ENCODE results near the gene SH3RF3.

The SH3RF3 gene

GRCh38 chr2:109521233-109522062 lies 392.4 kb downstream of the SH3RF3 start:
- no peak for DNase-seq (ENCODE audit: low read depth)
- H3K4me3 ChIP-seq (ENCODE audit: low read depth, low read length), result no peak overlapping the region
- TF ChIP-seq CTCF (IDR thresholded peaks at IDR 0.05; ENCODE audit: control insufficient read depth, extremely low read depth, insufficient read depth), result no peak

GRCh38 chr2:109522063-109522374 lies 393.0 kb downstream of the SH3RF3 start:
- no peak for DNase-seq (ENCODE audit: low read depth)
- no peak for TF ChIP-seq CTCF (IDR thresholded peaks at IDR 0.05; ENCODE audit: control insufficient read depth, extremely low read depth, insufficient read depth)
- no peak overlapping the region for H3K4me3 ChIP-seq (ENCODE audit: low read depth, low read length)

GRCh38 chr2:109523121-109523520 lies 394.1 kb downstream of the SH3RF3 start:
- no peak for TF ChIP-seq CTCF (IDR thresholded peaks at IDR 0.05; ENCODE audit: control insufficient read depth, extremely low read depth, insufficient read depth)
- no peak for DNase-seq (ENCODE audit: low read depth)
- no peak overlapping the region for H3K4me3 ChIP-seq (ENCODE audit: low read depth, low read length)

GRCh38 chr2:109523536-109524361 lies 394.7 kb downstream of the SH3RF3 start:
- DNase-seq (ENCODE audit: low read depth), result no peak
- H3K4me3 ChIP-seq (ENCODE audit: low read depth, low read length), result no peak overlapping the region
- TF ChIP-seq CTCF (IDR thresholded peaks at IDR 0.05; ENCODE audit: control insufficient read depth, extremely low read depth, insufficient read depth), result no peak

GRCh38 chr2:109525836-109526235 lies 396.8 kb downstream of the SH3RF3 start:
- no peak overlapping the region for H3K4me3 ChIP-seq (ENCODE audit: low read depth, low read length)
- no peak for TF ChIP-seq CTCF (IDR thresholded peaks at IDR 0.05; ENCODE audit: control insufficient read depth, extremely low read depth, insufficient read depth)
- no peak for DNase-seq (ENCODE audit: low read depth)

- no peak overlapping the region for H3K4me3 ChIP-seq (ENCODE audit: low read depth, low read length)
- no peak for TF ChIP-seq CTCF (IDR thresholded peaks at IDR 0.05; ENCODE audit: control insufficient read depth, extremely low read depth, insufficient read depth)
- DNase-seq (ENCODE audit: low read depth), result no peak
Observed at GRCh38 chr2:109526442-109526970, 397.5 kb downstream of the SH3RF3 start.
